HepG2 (cell line): ENCODE results near the gene DUXA. TPM values are rescaled to one million over a fixed set of nuclear protein-coding genes. Genes with fewer than 3 reads are reported as not detected.

Source experiments
- ARNT2 ChIP-seq: sonication (generic); formaldehyde crosslinking; IDR thresholded peaks from 2 replicates; pipeline ENCODE4 v1.8.0; 2022; ENCODE audit warnings: mild to moderate bottlenecking, low read depth, missing genetic modification reagents, moderate library complexity
- CREB1 ChIP-seq, 2 experiments: fragments of 450-650 bp in 1 of 2; IDR thresholded peaks; 2 replicates each; pipeline ENCODE4 v1.6.1; 2016 to 2017; ENCODE audit warnings: control low read depth in 1 of 2, mild to moderate bottlenecking in 1 of 2, missing compliant biosample characterization in 1 of 2, missing genetic modification characterization in 1 of 2
- GFI1 ChIP-seq: sonication (generic); formaldehyde crosslinking; IDR thresholded peaks from 2 replicates; pipeline ENCODE4 v1.5.0; 2020; ENCODE audit warnings: missing genetic modification reagents, mild to moderate bottlenecking, borderline replicate concordance
- KDM3A ChIP-seq: IDR thresholded peaks from 2 replicates; pipeline ENCODE4 v1.6.1; 2018; ENCODE audit warnings: low read depth, missing compliant biosample characterization
- PATZ1 ChIP-seq: sonication (generic); formaldehyde crosslinking; IDR thresholded peaks from 2 replicates; pipeline ENCODE4 v1.4.0; 2020; ENCODE audit warnings: missing genetic modification reagents
- SRY ChIP-seq: sonication (generic); formaldehyde crosslinking; IDR thresholded peaks from 2 replicates; pipeline ENCODE4 v1.8.0; 2022; ENCODE audit warnings: mild to moderate bottlenecking, missing genetic modification reagents
- TEF ChIP-seq: sonication (generic); formaldehyde crosslinking; IDR thresholded peaks from 2 replicates; pipeline ENCODE4 v1.5.0; 2020; ENCODE audit warnings: missing genetic modification reagents
- YY1 ChIP-seq: IDR thresholded peaks from 2 replicates; pipeline ENCODE4 v1.6.1; 2011; ENCODE audit warnings: low read length, low read depth, moderate library complexity, mild to moderate bottlenecking; ENCODE audit not compliant: insufficient read depth, insufficient replicate concordance
- ZNF513 ChIP-seq: sonication (generic); formaldehyde crosslinking; conservative IDR thresholded peaks from 2 replicates; pipeline ENCODE4 v1.5.0; 2020; ENCODE audit warnings: missing genetic modification reagents
- ZNF543 ChIP-seq: sonication (generic); formaldehyde crosslinking; IDR thresholded peaks from 2 replicates; pipeline ENCODE4 v1.4.0; 2020; ENCODE audit warnings: mild to moderate bottlenecking, missing genetic modification reagents
- ZNF768 ChIP-seq: sonication (generic); formaldehyde crosslinking; IDR thresholded peaks from 2 replicates; pipeline ENCODE4 v1.4.0; 2020; ENCODE audit warnings: missing genetic modification reagents
- polyA plus RNA-seq, 8 experiments: library from polyadenylated mRNA; depleted of rRNA in 3 of 8; stranded (reverse) in 7 of 8; unstranded in 1 of 8; fragments of >200 nt; fragmentation: Illumina TruSeq in 4 of 8; extraction: Trizol in 4 of 8; gene quantifications; 2 replicates each; pipeline versions ENCODE4 v1.2.1 to v1.2.3, GENCODE V29; 2011 to 2016; ENCODE audit warnings: low read depth in 4 of 8, missing spikeins in 1 of 8, mixed read lengths in 1 of 8; ENCODE audit not compliant: insufficient read depth in 1 of 8
- total RNA-seq, 5 experiments: library from RNA; depleted of rRNA; stranded (reverse); fragments of >200 nt; fragmentation: Illumina TruSeq; extraction: Trizol; gene quantifications; 2 replicates each; pipeline ENCODE4 v1.2.3, GENCODE V29; 2016; ENCODE audit warnings: low read depth in 1 of 5

The DUXA gene
- total and polyA plus RNA-seq, 2 of the 13 experiments (the other 11 are each of a cell fraction or from before 2014, with no cell fraction given): not detected

DNA sequence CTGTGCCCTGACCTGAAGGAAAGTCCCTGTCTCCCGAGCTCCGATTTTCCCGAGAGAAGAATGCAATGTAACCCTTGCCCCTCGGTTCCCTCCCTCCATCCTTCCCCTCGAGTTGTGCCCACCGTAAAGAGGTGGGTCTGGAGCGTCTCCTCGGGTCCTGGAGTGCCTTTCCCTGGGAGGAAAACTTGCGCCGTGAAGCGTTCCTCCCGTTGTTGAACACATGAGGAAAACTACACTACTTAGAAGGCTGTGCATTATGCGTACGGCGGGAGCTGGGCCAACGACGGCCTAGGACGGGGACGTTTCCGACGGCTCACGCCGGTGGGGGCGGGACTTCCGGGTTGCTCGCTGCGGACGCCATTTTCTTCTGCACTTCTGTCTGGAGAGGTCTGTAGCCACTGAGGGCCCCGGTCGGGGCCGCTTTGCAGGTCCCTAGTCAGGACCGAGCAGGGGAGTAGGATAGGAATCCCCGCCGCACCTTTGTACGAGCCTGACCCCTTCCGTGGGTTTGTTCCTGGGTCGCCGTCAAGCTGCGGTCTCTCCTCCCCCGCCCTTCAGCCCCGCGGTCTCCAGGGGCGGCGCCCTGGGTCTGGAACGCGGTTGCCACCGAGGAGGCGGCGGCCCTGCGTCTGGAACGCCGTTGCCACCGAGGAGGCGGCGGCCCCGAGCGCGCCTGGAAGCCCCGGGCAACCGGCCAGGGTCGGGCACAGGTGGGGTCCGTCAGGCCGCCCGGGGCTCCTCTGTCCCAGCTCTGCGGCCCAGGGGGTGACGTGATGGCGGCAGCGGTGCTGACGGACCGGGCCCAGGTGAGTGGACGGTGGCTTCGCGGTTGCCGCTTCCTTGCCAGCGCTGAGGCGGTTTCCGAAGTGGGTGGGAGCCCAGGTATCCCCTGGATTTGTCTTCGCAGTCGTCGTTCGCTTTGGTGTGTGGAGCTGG is 24.1 kb upstream of the DUXA start, which contains the start of gene ZNF264 (continued):
- TF ChIP-seq TEF (CRISPR knock-in tag) (no peak), ZNF768 (CRISPR knock-in tag) (peak; percentile 20; the same call in 1 of the 2 replicates), KDM3A (CRISPR knock-in tag) (no peak), PATZ1 (CRISPR knock-in tag) (no peak), SRY (CRISPR knock-in tag) (peak; percentile 89; the same call in 1 of the 2 replicates), YY1 (peak; percentile 95), ZNF513 (no peak), ZNF543 (CRISPR knock-in tag) (peak; percentile 71; the same call in 1 of the 2 replicates), ARNT2 (0 out of 2 replicates have a peak, but pooled peaks have one; percentile 54), CREB1 (IDR thresholded peaks at IDR 0.05) (no peak), CREB1 (CRISPR knock-in tag; IDR thresholded peaks at IDR 0.05) (peak; percentile 46; the same call in 1 of the 2 replicates), GFI1 (CRISPR knock-in tag) (no peak; the same call in 1 of the 2 replicates)
